Gastroesophageal sphincter (tissue), 4 donors: ENCODE data around the gene GAS5. TPM values are rescaled to one million over a fixed set of nuclear protein-coding genes. Genes with fewer than 3 reads are reported as not detected.

Experiments used
- ATAC-seq: fragments of 150-250 bp; one replicate; pipeline ENCODE4 v1.9.1; 2016; ENCODE audit warnings: mild to moderate bottlenecking, moderate library complexity
- H3K27ac ChIP-seq, 4 donors: fragments of 200-600 bp; sonication (generic) in 3 of 4; 1 replicate in 3 of 4; 2 replicates in 1 of 4; pipeline ENCODE4 v1.5.1; 2016 to 2019
- H3K27me3 ChIP-seq: fragments of 200-600 bp; sonication (generic); one replicate; pipeline ENCODE4 v1.5.1; 2019
- H3K36me3 ChIP-seq, 2 donors: fragments of 200-600 bp; sonication (generic); one replicate each; pipeline ENCODE4 v1.5.1; 2019; ENCODE audit warnings: control low read depth in 1 of 2
- H3K4me1 ChIP-seq, 3 donors: fragments of 200-600 bp; sonication (generic); 1 replicate in 2 of 3; 2 replicates in 1 of 3; pipeline ENCODE4 v1.5.1; 2016 to 2019; ENCODE audit warnings: control low read depth in 2 of 3
- H3K4me3 ChIP-seq, 2 donors: fragments of 200-600 bp; sonication (generic); one replicate each; pipeline ENCODE4 v1.5.1; 2019; ENCODE audit warnings: mild to moderate bottlenecking in 1 of 2, moderate library complexity in 1 of 2
- H3K9me3 ChIP-seq, 3 donors: fragments of 200-600 bp; sonication (generic); one replicate each; pipeline ENCODE4 v1.5.1; 2017 to 2019; ENCODE audit warnings: control low read depth in 2 of 3
- CTCF ChIP-seq, 4 experiments: fragments of 200-600 bp in 2 of 4; fragments of 450-650 bp in 2 of 4; sonication (generic) in 1 of 4; IDR thresholded peaks; one replicate each; pipeline ENCODE4 v1.5.1; 2017 to 2019; ENCODE audit warnings: antibody characterized with exemption in 4 of 4, mild to moderate bottlenecking in 2 of 4, moderate library complexity in 2 of 4
- EP300 ChIP-seq: sonication (generic); formaldehyde crosslinking; IDR thresholded peaks from one replicate; pipeline ENCODE4 v1.6.1; 2017; ENCODE audit warnings: antibody characterized with exemption, mild to moderate bottlenecking
- POLR2A ChIP-seq, 2 donors: fragments of 450-650 bp; IDR thresholded peaks; one replicate each; pipeline ENCODE4 v1.6.1; 2017; ENCODE audit warnings: antibody characterized with exemption in 2 of 2, mild to moderate bottlenecking in 2 of 2, moderate library complexity in 1 of 2
- POLR2AphosphoS5 ChIP-seq: sonication (generic); formaldehyde crosslinking; IDR thresholded peaks from one replicate; pipeline ENCODE4 v1.6.1; 2017; ENCODE audit warnings: antibody characterized with exemption
- WGBS, 2 donors: methylation state at CpG; one replicate each; pipeline ENCODE4 v1.1.5; 2018; ENCODE audit warnings: low coverage in 1 of 2; 5-methylcytosine and 5-hydroxymethylcytosine counted together
- total RNA-seq, 4 donors: library from RNA; depleted of rRNA; stranded (reverse); fragments of >200 nt; gene quantifications; one replicate each; pipeline ENCODE4 v1.1.0, GENCODE V29; 2016

The GAS5 gene
- total RNA-seq, 4 donors from 2014 or later = 104 to 330 (median 210) TPM

GRCh38 chr1:173913111-173913510 lies 45.3 kb upstream of the GAS5 start:
- H3K4me1 ChIP-seq = no peaks in the 10 kb centered on the region
- no peak overlapping the region for H3K4me3 ChIP-seq
- ATAC-seq = no peak
- H3K9me3 ChIP-seq = no peaks in the 10 kb centered on the region
- TF ChIP-seq CTCF (IDR thresholded peaks at IDR 0.05) (no peak), POLR2AphosphoS5 (no peak), POLR2A (IDR thresholded peaks at IDR 0.05) (no peak), EP300 (no peak)
- H3K27me3 ChIP-seq = no peaks in the 10 kb centered on the region
- H3K27ac ChIP-seq = no peak overlapping the region
- peaks cover 0 to 11% of the 10 kb centered on the region in 2 donors for H3K36me3 ChIP-seq
- 79 to 100% methylated on average over 1 to 2 of the region's 3 CpGs for WGBS, 2 donors

DNA sequence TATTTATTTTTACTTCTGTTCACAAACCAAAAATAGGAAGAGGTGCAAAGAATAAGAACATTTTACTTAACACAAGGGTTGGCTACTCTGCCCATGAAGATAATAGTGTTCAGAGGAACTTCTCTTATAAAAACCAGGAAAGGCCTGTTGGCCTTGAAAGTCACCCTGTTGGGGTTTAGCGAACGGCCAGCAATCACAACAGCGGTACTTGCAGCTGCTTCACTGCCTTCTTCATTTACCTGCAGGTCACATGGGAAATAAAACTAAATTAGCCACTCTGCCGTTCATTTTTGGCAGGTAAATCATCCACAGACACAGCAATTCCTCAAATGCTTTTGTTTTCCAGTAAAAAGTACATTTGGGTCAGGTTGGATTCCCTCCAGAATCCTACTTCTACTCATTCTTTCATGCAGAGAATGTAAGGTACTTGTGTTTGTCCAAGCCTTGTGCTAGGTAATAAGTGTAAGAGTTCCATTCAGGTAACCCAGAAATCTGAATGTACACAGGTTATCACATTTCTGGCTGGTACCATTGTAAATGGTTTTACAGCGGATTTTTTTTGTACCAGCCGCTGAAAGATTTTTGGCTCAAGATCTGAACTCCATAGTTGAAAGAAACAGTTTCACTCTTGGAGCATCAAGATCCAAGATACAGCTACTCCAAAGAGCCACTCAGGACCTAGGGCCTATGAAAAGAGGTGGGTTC lies 36.2 kb upstream of the GAS5 start:
- Histone ChIP-seq H3K4me3 (no peak overlapping the region), H3K36me3 (no peaks in the 10 kb centered on the region), H3K27me3 (no peaks in the 10 kb centered on the region), H3K9me3 (no peaks in the 10 kb centered on the region), H3K27ac (no peak overlapping the region), H3K4me1 (peaks cover 0 to 4% (median 0%) of the 10 kb centered on the region in 3 donors)
- no peak for TF ChIP-seq CTCF (IDR thresholded peaks at IDR 0.05)
- TF ChIP-seq POLR2A (IDR thresholded peaks at IDR 0.05) = no peak
- no peak for TF ChIP-seq POLR2AphosphoS5
- no peak for TF ChIP-seq EP300
- ATAC-seq = no peak
- 81 to 83% methylated on average over 4 to 6 of the region's 6 CpGs for WGBS, 2 donors

DNA sequence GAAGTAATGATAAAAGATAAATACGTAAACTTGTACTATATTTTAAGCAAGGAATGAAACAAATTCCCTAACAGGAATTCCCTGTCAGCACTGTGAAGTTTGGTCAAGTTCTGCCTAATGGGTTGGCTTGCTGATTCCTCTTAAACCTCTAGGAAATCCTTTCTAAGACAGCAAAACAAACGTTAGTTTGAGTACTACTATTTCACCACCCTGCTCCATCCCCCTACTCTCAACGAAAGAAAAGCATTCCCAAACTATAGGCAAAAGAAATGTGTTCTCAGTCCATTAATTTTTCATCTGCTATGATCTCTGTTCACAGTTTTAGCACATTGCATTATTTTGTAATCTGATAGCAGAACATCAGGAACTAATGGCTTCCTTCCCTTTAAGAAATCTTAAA lies 33.2 kb upstream of the GAS5 start:
- ATAC-seq = no peak
- no peak overlapping the region for H3K27ac ChIP-seq
- 58 to 69% methylated on average over 3 of the region's 3 CpGs for WGBS, 2 donors
- no peak for TF ChIP-seq EP300
- no peak for TF ChIP-seq CTCF (IDR thresholded peaks at IDR 0.05)
- no peak for TF ChIP-seq POLR2A (IDR thresholded peaks at IDR 0.05)
- TF ChIP-seq POLR2AphosphoS5 = no peak
- no peaks in the 10 kb centered on the region for H3K27me3 ChIP-seq
- no peaks in the 10 kb centered on the region for H3K9me3 ChIP-seq
- peaks cover 0 to 4% (median 0%) of the 10 kb centered on the region in 3 donors for H3K4me1 ChIP-seq
- no peak overlapping the region for H3K4me3 ChIP-seq
- H3K36me3 ChIP-seq = no peaks in the 10 kb centered on the region

- TF ChIP-seq EP300 (no peak), POLR2A (IDR thresholded peaks at IDR 0.05) (no peak)
- Histone ChIP-seq H3K4me1 (peaks cover 0 to 4% (median 0%) of the 10 kb centered on the region in 3 donors), H3K36me3 (no peaks in the 10 kb centered on the region), H3K27ac (no peak overlapping the region), H3K4me3 (no peak overlapping the region), H3K27me3 (no peaks in the 10 kb centered on the region), H3K9me3 (no peaks in the 10 kb centered on the region)
- no peak for ATAC-seq
- WGBS, 2 donors = 52 to 76% methylated on average over 2 of the region's 2 CpGs
Observed at GRCh38 chr1:173900427-173900826, 32.6 kb upstream of the GAS5 start.

DNA sequence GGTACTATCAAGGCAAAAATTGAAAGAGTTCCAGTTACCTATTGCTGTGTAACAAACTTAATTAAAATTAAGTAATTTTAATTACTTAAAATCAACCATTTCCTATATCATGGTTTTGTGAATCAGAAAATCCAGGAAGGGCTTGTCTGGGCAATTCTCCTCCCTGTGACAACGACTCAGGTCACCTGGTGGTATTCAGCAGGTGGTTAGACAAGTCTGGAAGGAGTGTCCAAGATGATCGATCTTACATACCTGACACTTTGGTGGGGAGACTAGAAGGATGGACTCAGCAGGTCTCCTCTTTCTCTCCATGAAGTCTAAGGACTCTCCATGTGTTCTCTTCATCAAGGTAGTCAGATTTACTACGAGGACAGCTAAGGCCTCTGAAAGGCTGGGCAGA lies 26.4 kb upstream of the GAS5 start:
- TF ChIP-seq POLR2AphosphoS5 (no peak), POLR2A (IDR thresholded peaks at IDR 0.05) (no peak), CTCF (IDR thresholded peaks at IDR 0.05) (no peak), EP300 (no peak)
- no peak overlapping the region for H3K27ac ChIP-seq

More for the DNA sequence above, 26.4 kb upstream of the GAS5 start:
- Histone ChIP-seq H3K4me3 (no peak overlapping the region), H3K36me3 (no peaks in the 10 kb centered on the region), H3K4me1 (no peaks in the 10 kb centered on the region), H3K27me3 (no peaks in the 10 kb centered on the region), H3K9me3 (no peaks in the 10 kb centered on the region)
- 87 to 95% methylated on average over 2 of the region's 3 CpGs for WGBS, 2 donors
- ATAC-seq = no peak
